ENCODE data around the gene EHBP1.
"Not testable (repeated sequence)": the region's sequence is repeated elsewhere in the genome, so short reads cannot be mapped to it uniquely, and the experiment has no call there.

Gene EHBP1

GRCh38 chr2:62705859-62706720 lies 577 bp downstream of the EHBP1 start:
- DNase-seq (ENCODE audit: low read depth), result peak; percentile 37

- no peak for DNase-seq (ENCODE audit: low read depth)
These were observed 1.4 kb downstream of the EHBP1 start for GRCh38 chr2:62706721-62707521.

GRCh38 chr2:62708751-62709150 lies 3.2 kb downstream of the EHBP1 start:
- no peak for DNase-seq (ENCODE audit: low read depth)

- DNase-seq (ENCODE audit: low read depth), result no peak
These were observed 6.5 kb downstream of the EHBP1 start for GRCh38 chr2:62711832-62712494.

GRCh38 chr2:62713196-62713595 lies 7.7 kb downstream of the EHBP1 start:
- DNase-seq (ENCODE audit: low read depth), result not testable (repeated sequence)

- DNase-seq (ENCODE audit: low read depth), result no peak
These were observed 8.3 kb downstream of the EHBP1 start for GRCh38 chr2:62713837-62714236.

- no peak for DNase-seq (ENCODE audit: low read depth)
These were observed 11.3 kb downstream of the EHBP1 start for GRCh38 chr2:62716768-62717167.

GRCh38 chr2:62717503-62718081 lies 12.1 kb downstream of the EHBP1 start:
- no peak for DNase-seq (ENCODE audit: low read depth)

- no peak for DNase-seq (ENCODE audit: low read depth)
These were observed 12.8 kb downstream of the EHBP1 start for GRCh38 chr2:62718225-62718822.

- DNase-seq (ENCODE audit: low read depth), result no peak
These were observed 14.2 kb downstream of the EHBP1 start for GRCh38 chr2:62719757-62720156.

GRCh38 chr2:62722679-62723078 lies 17.2 kb downstream of the EHBP1 start:
- DNase-seq (ENCODE audit: low read depth), result no peak

GRCh38 chr2:62723253-62723652 lies 17.7 kb downstream of the EHBP1 start:
- no peak for DNase-seq (ENCODE audit: low read depth)

- DNase-seq (ENCODE audit: low read depth), result no peak
These were observed 18.6 kb downstream of the EHBP1 start for GRCh38 chr2:62724106-62724505.

- no peak for DNase-seq (ENCODE audit: low read depth)
These were observed 19.6 kb downstream of the EHBP1 start for GRCh38 chr2:62724886-62725711.

- no peak for DNase-seq (ENCODE audit: low read depth)
These were observed 20.2 kb downstream of the EHBP1 start for GRCh38 chr2:62725712-62726055.

GRCh38 chr2:62727259-62727867 lies 21.9 kb downstream of the EHBP1 start:
- no peak for DNase-seq (ENCODE audit: low read depth)

GRCh38 chr2:62727876-62728566 lies 22.5 kb downstream of the EHBP1 start:
- no peak for DNase-seq (ENCODE audit: low read depth)

- DNase-seq (ENCODE audit: low read depth), result no peak
These were observed 25.8 kb downstream of the EHBP1 start for GRCh38 chr2:62731275-62731674.

- no peak for DNase-seq (ENCODE audit: low read depth)
These were observed 26.8 kb downstream of the EHBP1 start for GRCh38 chr2:62732262-62732777.

GRCh38 chr2:62733546-62733945 lies 28.0 kb downstream of the EHBP1 start:
- DNase-seq (ENCODE audit: low read depth), result no peak
